ENCODE measurements around the gene TXNDC17. TPM values are rescaled to one million over a fixed set of nuclear protein-coding genes. Genes with fewer than 3 reads are reported as not detected.

Gene TXNDC17
- total RNA-seq, 1 donor from 2014 or later: 53.2 TPM

- DNase-seq: no peak
- no peak overlapping the region for H3K4me3 ChIP-seq
- H3K9me3 ChIP-seq (replicated peaks): no peaks in the 10 kb centered on the region
- intact Hi-C loops (cut with micrococcal nuclease): no loop called here
- peaks cover 72% of the 10 kb centered on the region for H3K27me3 ChIP-seq (ENCODE audit: low read depth)
- no peak for TF ChIP-seq CTCF (IDR thresholded peaks at IDR 0.05; ENCODE audit: borderline replicate concordance)
- no peaks in the 10 kb centered on the region for H3K36me3 ChIP-seq
- no peaks in the 10 kb centered on the region for H3K4me1 ChIP-seq
- no peak overlapping the region for H3K27ac ChIP-seq (replicated peaks)
Measured at GRCh38 chr17:6684460-6684783, 43.6 kb downstream of the TXNDC17 start.

GRCh38 chr17:6684881-6685767 is 44.3 kb downstream of the TXNDC17 start:
- no peak overlapping the region for H3K4me3 ChIP-seq
- H3K4me1 ChIP-seq: no peaks in the 10 kb centered on the region
- peaks cover 69% of the 10 kb centered on the region for H3K27me3 ChIP-seq (ENCODE audit: low read depth)
- no peaks in the 10 kb centered on the region for H3K36me3 ChIP-seq
- H3K27ac ChIP-seq (replicated peaks): no peak overlapping the region
- DNase-seq: no peak
- no peak for TF ChIP-seq CTCF (IDR thresholded peaks at IDR 0.05; ENCODE audit: borderline replicate concordance)
- no peaks in the 10 kb centered on the region for H3K9me3 ChIP-seq (replicated peaks)
- intact Hi-C loops (cut with micrococcal nuclease): no loop called here

GRCh38 chr17:6686026-6686425 is 45.2 kb downstream of the TXNDC17 start:
- no peak for TF ChIP-seq CTCF (IDR thresholded peaks at IDR 0.05; ENCODE audit: borderline replicate concordance)
- intact Hi-C loops (cut with micrococcal nuclease): no loop called here
- no peak overlapping the region for H3K27ac ChIP-seq (replicated peaks)
- DNase-seq: no peak
- H3K36me3 ChIP-seq: no peaks in the 10 kb centered on the region
- no peak overlapping the region for H3K4me3 ChIP-seq
- H3K9me3 ChIP-seq (replicated peaks): no peaks in the 10 kb centered on the region
- H3K27me3 ChIP-seq (ENCODE audit: low read depth): peaks cover 69% of the 10 kb centered on the region
- H3K4me1 ChIP-seq: no peaks in the 10 kb centered on the region

GRCh38 chr17:6688944-6689343 is 48.1 kb downstream of the TXNDC17 start:
- Histone ChIP-seq H3K36me3 (no peaks in the 10 kb centered on the region), H3K9me3 (replicated peaks) (no peaks in the 10 kb centered on the region), H3K4me1 (no peaks in the 10 kb centered on the region), H3K4me3 (no peak overlapping the region), H3K27me3 (ENCODE audit: low read depth) (peaks cover 63% of the 10 kb centered on the region), H3K27ac (replicated peaks) (no peak overlapping the region)
- no peak for DNase-seq
- intact Hi-C loops (cut with micrococcal nuclease): no loop called here
- TF ChIP-seq CTCF (IDR thresholded peaks at IDR 0.05; ENCODE audit: borderline replicate concordance): no peak

GRCh38 chr17:6690641-6691040 is 49.8 kb downstream of the TXNDC17 start:
- DNase-seq: no peak
- Histone ChIP-seq H3K27me3 (ENCODE audit: low read depth) (peaks cover 63% of the 10 kb centered on the region), H3K4me1 (no peaks in the 10 kb centered on the region), H3K4me3 (no peak overlapping the region), H3K36me3 (no peaks in the 10 kb centered on the region), H3K27ac (replicated peaks) (no peak overlapping the region), H3K9me3 (replicated peaks) (no peaks in the 10 kb centered on the region)
- intact Hi-C loops (cut with micrococcal nuclease): no loop called here
- no peak for TF ChIP-seq CTCF (IDR thresholded peaks at IDR 0.05; ENCODE audit: borderline replicate concordance)
